Activated CD8-positive, alpha-beta memory T cell treated with anti-CD3 and anti-CD28 coated beads, Interleukin-2, amount 50 U/mL, for 24 hours (primary cell): ENCODE measurements around the gene TNFAIP1.
A peak's percentile ranks its signal among the peaks of the same experiment; 100 is the strongest.

Experiments
- DNase-seq: peaks from one replicate; pipeline ENCODE4 v3.0.0-alpha.2; 2020; ENCODE audit errors: extremely low read depth

The TNFAIP1 gene

GRCh38 chr17:28345419-28346198 is 10.0 kb downstream of the TNFAIP1 start:
- no peak for DNase-seq

GRCh38 chr17:28346199-28346580 is 10.6 kb downstream of the TNFAIP1 start:
- DNase-seq: no peak

GRCh38 chr17:28346746-28347246 is 11.2 kb downstream of the TNFAIP1 start:
- no peak for DNase-seq

- no peak for DNase-seq
These were observed 11.8 kb downstream of the TNFAIP1 start for GRCh38 chr17:28347261-28347891.

- DNase-seq: no peak
These were observed 13.4 kb downstream of the TNFAIP1 start for GRCh38 chr17:28348979-28349378.

GRCh38 chr17:28350271-28350670 is 14.7 kb downstream of the TNFAIP1 start:
- DNase-seq: no peak

- DNase-seq: peak; percentile 88
These were observed 21.7 kb downstream of the TNFAIP1 start, which contains the start of gene POLDIP2 for GRCh38 chr17:28357061-28357900. TSS of gene POLDIP2 (minus strand) at chr17:28357527. CDS start at chr17:28357448, 79 bp downstream.

GRCh38 chr17:28357901-28358197 is 22.3 kb downstream of the TNFAIP1 start:
- no peak for DNase-seq

- DNase-seq: no peak
These were observed 27.6 kb downstream of the TNFAIP1 start for GRCh38 chr17:28363186-28363585.

- no peak for DNase-seq
These were observed 28.5 kb downstream of the TNFAIP1 start for GRCh38 chr17:28363776-28364650.

GRCh38 chr17:28364665-28365363 is 29.3 kb downstream of the TNFAIP1 start, which contains the start of gene SEBOX:
TSS of gene SEBOX (minus strand) at chr17:28365199. CDS start at chr17:28365151, 48 bp downstream.
- DNase-seq: no peak

GRCh38 chr17:28365487-28365886 is 29.9 kb downstream of the TNFAIP1 start:
- DNase-seq: no peak

- DNase-seq: no peak
These were observed 31.0 kb downstream of the TNFAIP1 start for GRCh38 chr17:28366605-28367004.

- DNase-seq: no peak
These were observed 32.2 kb downstream of the TNFAIP1 start for GRCh38 chr17:28367641-28368305.

GRCh38 chr17:28368306-28368831 is 32.8 kb downstream of the TNFAIP1 start:
- DNase-seq: no peak

- no peak for DNase-seq
These were observed 33.5 kb downstream of the TNFAIP1 start for GRCh38 chr17:28368915-28369683.

GRCh38 chr17:28369684-28370034 is 34.1 kb downstream of the TNFAIP1 start:
- DNase-seq: no peak

GRCh38 chr17:28370035-28370743 is 34.6 kb downstream of the TNFAIP1 start, which contains the start of gene VTN:
TSS of gene VTN (minus strand) at chr17:28370307. CDS start at chr17:28370203, 104 bp downstream.
- DNase-seq: no peak
